Endothelial cell of umbilical vein (primary cell): ENCODE measurements around the gene DUOXA1.

Source experiments
- CTCF ChIP-seq, 2 donors: IDR thresholded peaks; 1 replicate in 1 of 2; 2 replicates in 1 of 2; pipeline ENCODE4 v1.5.1; 2011; ENCODE audit warnings: low read length in 2 of 2, mild to moderate bottlenecking in 2 of 2, moderate library complexity in 2 of 2, control low read depth in 1 of 2, inconsistent platforms in 1 of 2, low read depth in 1 of 2; ENCODE audit not compliant: insufficient read depth in 1 of 2; ENCODE audit errors: extremely low read depth in 1 of 2
- POLR2A ChIP-seq: IDR thresholded peaks from 2 replicates; pipeline ENCODE4 v1.6.1; 2012; ENCODE audit warnings: low read depth, mild to moderate bottlenecking, control low read depth, low read length

- TF ChIP-seq POLR2A (no peak), CTCF (IDR thresholded peaks at IDR 0.05; ENCODE audit: extremely low read depth in 1 of 2, insufficient read depth in 1 of 2, low read depth in 1 of 2, low read length in 2 of 2) (peak in 1 of 2 donors; percentile 25)
Observed at GRCh38 chr15:45134682-45135604, 5.3 kb upstream of the DUOXA1 start.
